Common myeloid progenitor, CD34-positive (primary cell): Measurements from ENCODE around the gene C17orf75.
A peak's percentile ranks its signal among the peaks of the same experiment; 100 is the strongest.

Experiments
- CTCF ChIA-PET: fragments of 350-600 bp; sonication (Branson Sonifier 250); formaldehyde crosslinking; loops from one replicate; lab custom pipeline; 2021; ENCODE audit warnings: antibody characterized with exemption; lab: Charles Lee
- POLR2A ChIA-PET: fragments of 350-600 bp; sonication (Branson Sonifier 250); formaldehyde crosslinking; loops from one replicate; lab custom pipeline; 2021; ENCODE audit warnings: antibody characterized with exemption; lab: Charles Lee
- DNase-seq, 3 donors: peaks; one replicate each; pipeline versions ENCODE4 v3.0.0 to v3.0.0-alpha.2; 2013
- H3K27ac ChIP-seq, 2 experiments: 1 replicate in 1 of 2; 2 replicates in 1 of 2; pipeline ENCODE4 v1.7.0; 2013; ENCODE audit warnings: inconsistent platforms in 2 of 2, low read length in 2 of 2, mild to moderate bottlenecking in 2 of 2, low read depth in 1 of 2, moderate library complexity in 1 of 2; ENCODE audit not compliant: severe bottlenecking in 2 of 2, insufficient read depth in 1 of 2, poor library complexity in 1 of 2
- H3K27me3 ChIP-seq, 5 experiments: replicated peaks in 2 of 5; 1 replicate in 3 of 5; 2 replicates in 2 of 5; pipeline versions ENCODE4 v1.6.1 to v1.7.0; 2013; ENCODE audit warnings: low read length in 4 of 5, mild to moderate bottlenecking in 2 of 5, moderate library complexity in 2 of 5, inconsistent platforms in 1 of 5; ENCODE audit not compliant: insufficient read depth in 5 of 5, control insufficient read depth in 4 of 5
- H3K36me3 ChIP-seq, 4 experiments: 1 replicate in 2 of 4; 2 replicates in 2 of 4; pipeline versions ENCODE4 v1.6.1 to v1.7.0; 2013; ENCODE audit warnings: low read length in 3 of 4, control low read depth in 1 of 4, mild to moderate bottlenecking in 1 of 4; ENCODE audit not compliant: control insufficient read depth in 4 of 4, insufficient read depth in 4 of 4
- H3K4me1 ChIP-seq, 4 experiments: 1 replicate in 3 of 4; 2 replicates in 1 of 4; pipeline versions ENCODE4 v1.6.1 to v1.7.1; 2013; ENCODE audit warnings: low read length in 3 of 4, mild to moderate bottlenecking in 3 of 4, control low read depth in 1 of 4, inconsistent platforms in 1 of 4, moderate library complexity in 1 of 4; ENCODE audit not compliant: control insufficient read depth in 4 of 4, insufficient read depth in 4 of 4; ENCODE audit errors: control extremely low read depth in 1 of 4
- H3K4me3 ChIP-seq, 7 experiments: 1 replicate in 4 of 7; 2 replicates in 3 of 7; pipeline versions ENCODE4 v1.5.1 to v1.7.0; 2013; ENCODE audit warnings: mild to moderate bottlenecking in 7 of 7, low read length in 6 of 7, moderate library complexity in 6 of 7, inconsistent platforms in 2 of 7, low read depth in 2 of 7, control low read depth in 1 of 7; ENCODE audit not compliant: insufficient read depth in 4 of 7, control insufficient read depth in 1 of 7; ENCODE audit errors: extremely low read depth in 1 of 7
- H3K9me3 ChIP-seq, 5 experiments: 1 replicate in 4 of 5; 2 replicates in 1 of 5; pipeline versions ENCODE4 v1.6.1 to v1.7.1; 2013; ENCODE audit warnings: low read length in 4 of 5, mild to moderate bottlenecking in 2 of 5, inconsistent platforms in 1 of 5, low read depth in 1 of 5, moderate library complexity in 1 of 5; ENCODE audit not compliant: control insufficient read depth in 4 of 5, insufficient read depth in 2 of 5; ENCODE audit errors: control extremely low read depth in 1 of 5
- WGBS: methylation state at CpG from one replicate; pipeline ENCODE4 v1.1.5; 2013; ENCODE audit not compliant: insufficient coverage; 5-methylcytosine and 5-hydroxymethylcytosine counted together

Gene C17orf75

DNA sequence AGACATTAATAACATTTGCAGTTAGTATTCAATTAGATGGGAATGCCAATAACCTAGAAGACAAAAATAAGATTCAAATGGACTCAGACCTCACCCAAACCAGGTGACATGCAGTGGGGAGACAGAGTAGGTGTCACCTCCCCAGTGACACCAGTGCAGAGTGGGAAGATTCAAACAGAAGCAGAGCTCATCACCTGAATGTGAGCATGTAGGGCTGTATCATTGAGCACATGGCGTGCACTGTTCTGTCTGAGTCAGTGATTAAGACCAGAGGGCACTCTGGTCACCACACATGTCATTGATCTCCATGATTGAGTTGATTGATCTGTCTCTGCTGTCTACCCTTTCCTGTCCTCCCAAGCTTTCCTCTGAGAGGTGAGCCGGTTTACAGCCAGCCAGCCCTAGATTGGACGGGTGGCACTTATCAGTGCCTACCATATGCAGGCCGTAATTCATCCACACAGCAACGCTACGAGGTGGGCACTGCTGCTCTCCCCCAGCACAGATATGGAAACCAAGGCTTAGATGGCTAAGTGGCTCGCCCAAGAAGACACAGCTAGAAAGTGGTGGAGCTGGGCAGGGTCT is 42.3 kb downstream of the C17orf75 start:
- no peaks in the 10 kb centered on the region for H3K9me3 ChIP-seq
- ChIA-PET POLR2A (interaction anchor here (0.6 kb wide), 1 partner anchor 40 kb away, joined by 4 read pairs; no protein-coding TSS in a partner anchor), CTCF (interaction anchor here (0.9 to 1.4 kb wide), 3 partner anchors 11 to 20 kb away, joined by 3 read pairs; no protein-coding TSS in a partner anchor)
- peaks cover 0 to 5% (median 0%) of the 10 kb centered on the region in 5 experiments for H3K27me3 ChIP-seq
- WGBS = 76% methylated on average over 7 of the region's 7 CpGs
- no peak overlapping the region for H3K4me3 ChIP-seq
- H3K4me1 ChIP-seq = peaks cover 0 to 19% (median 3%) of the 10 kb centered on the region in 4 experiments
- no peak overlapping the region for H3K27ac ChIP-seq
- H3K36me3 ChIP-seq = no peaks in the 10 kb centered on the region
- peak; percentile 25 to 55 (median 31) for DNase-seq

DNA sequence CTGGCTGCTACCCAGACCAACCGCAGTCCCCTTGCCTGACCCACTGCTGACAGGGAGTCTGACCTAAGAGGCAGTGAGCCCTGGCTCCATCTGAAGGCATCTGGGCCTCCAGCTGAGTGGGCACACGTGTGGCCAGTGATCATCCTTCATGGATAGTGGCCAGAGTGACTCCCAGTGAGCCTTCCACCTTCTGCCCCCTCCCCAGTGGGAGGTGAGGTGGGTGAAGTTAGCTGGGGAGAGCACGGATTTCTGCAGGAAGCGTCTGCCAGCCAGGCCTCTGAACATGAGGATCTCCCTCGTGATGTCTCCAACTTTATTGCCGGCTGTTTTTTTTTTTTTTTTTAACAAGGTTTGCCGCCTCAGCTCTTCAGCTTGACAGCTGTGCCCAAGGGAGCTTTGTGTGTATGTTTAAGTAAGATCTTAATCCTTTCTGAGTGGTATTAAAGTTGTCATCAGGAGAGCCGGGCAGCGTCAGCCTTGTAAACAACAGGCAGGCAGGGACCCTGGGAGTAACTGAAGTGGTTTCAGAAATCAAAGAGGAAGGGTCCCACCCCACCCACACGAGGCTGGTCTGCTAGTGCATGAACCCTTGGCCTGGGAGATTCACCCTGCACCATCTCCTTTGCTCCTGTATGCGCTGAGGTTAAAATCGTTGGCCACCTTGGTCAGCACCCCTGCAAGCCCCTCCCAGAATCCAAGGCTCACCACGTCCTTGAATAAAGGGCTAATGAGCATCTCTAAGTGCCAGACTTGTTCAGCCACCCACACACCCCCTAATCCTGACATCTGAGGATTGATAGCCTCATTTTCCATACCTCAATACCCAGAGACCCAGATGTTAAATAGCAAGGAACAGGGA is 43.0 kb downstream of the C17orf75 start:
- POLR2A ChIA-PET = interaction anchor here (0.6 kb wide), 1 partner anchor 39 kb away, joined by 4 read pairs; no protein-coding TSS in a partner anchor
- CTCF ChIA-PET = interaction anchor here (0.7 to 0.9 kb wide), 2 partner anchors 11 to 21 kb away, joined by 3 read pairs; no protein-coding TSS in a partner anchor
- no peak for DNase-seq
- peaks cover 0 to 16% (median 2%) of the 10 kb centered on the region in 4 experiments for H3K4me1 ChIP-seq
- no peak overlapping the region for H3K27ac ChIP-seq
- no peaks in the 10 kb centered on the region for H3K36me3 ChIP-seq
- no peaks in the 10 kb centered on the region for H3K9me3 ChIP-seq
- 81% methylated on average over 10 of the region's 13 CpGs for WGBS
- no peak overlapping the region for H3K4me3 ChIP-seq
- H3K27me3 ChIP-seq = peaks cover 0 to 5% (median 0%) of the 10 kb centered on the region in 5 experiments

DNA sequence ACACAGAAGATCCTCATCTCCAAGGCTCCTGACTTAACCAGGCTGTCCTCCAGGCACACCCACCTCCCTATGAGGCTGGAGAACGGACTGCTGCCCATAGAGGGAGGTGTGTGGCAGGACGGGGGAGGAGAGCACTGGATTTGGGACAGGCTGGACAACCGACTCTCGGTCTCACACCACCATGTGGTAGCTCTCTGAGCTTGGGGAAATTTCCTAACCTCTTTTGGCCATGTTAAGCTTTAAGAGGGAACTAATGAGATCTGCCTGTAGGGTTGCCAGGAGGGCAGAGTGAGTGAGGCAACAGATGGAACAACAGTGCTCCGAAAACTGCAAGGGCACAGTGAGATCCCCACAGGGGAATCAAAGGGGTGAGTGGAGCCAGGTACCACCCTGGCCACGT is 43.7 kb downstream of the C17orf75 start:
- H3K27ac ChIP-seq = no peak overlapping the region
- no peak for DNase-seq
- no peaks in the 10 kb centered on the region for H3K9me3 ChIP-seq
- ChIA-PET CTCF (interaction anchor here (0.7 to 2.0 kb wide), 2 partner anchors 10 to 32 kb away, joined by 3 to 4 read pairs; no protein-coding TSS in a partner anchor), POLR2A (no interaction called here)
- peaks cover 0 to 5% (median 0%) of the 10 kb centered on the region in 5 experiments for H3K27me3 ChIP-seq
- H3K36me3 ChIP-seq = no peaks in the 10 kb centered on the region
- 94% methylated on average over 4 of the region's 6 CpGs for WGBS
- H3K4me1 ChIP-seq = peaks cover 0 to 10% (median 1%) of the 10 kb centered on the region in 4 experiments
- no peak overlapping the region for H3K4me3 ChIP-seq

DNA sequence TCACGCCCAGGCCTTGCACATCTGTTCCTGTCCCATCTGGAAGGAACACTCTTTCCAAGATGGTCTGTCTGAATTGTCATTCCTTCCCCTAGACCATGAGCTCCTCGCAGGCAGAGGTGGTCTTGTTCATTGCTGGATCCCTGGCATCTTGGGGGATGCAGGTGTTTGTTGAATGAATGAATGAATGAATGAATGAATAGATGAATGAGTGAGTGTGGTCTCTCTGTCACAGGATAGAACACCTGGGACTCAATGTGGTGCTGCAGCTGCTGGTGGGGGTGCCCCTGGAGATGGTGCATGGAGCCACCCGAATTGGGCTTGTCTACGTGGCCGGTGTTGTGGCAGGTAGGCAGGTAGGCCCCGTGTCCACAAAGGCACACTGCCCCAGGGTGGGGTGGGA is 44.1 kb downstream of the C17orf75 start:
- no peak overlapping the region for H3K27ac ChIP-seq
- no peak overlapping the region for H3K4me3 ChIP-seq
- CTCF ChIA-PET = interaction anchor here (2.0 kb wide), 1 partner anchor 33 kb away, joined by 4 read pairs; no protein-coding TSS in a partner anchor
- POLR2A ChIA-PET = no interaction called here
- H3K9me3 ChIP-seq = no peaks in the 10 kb centered on the region
- DNase-seq = no peak
- peaks cover 0 to 5% (median 0%) of the 10 kb centered on the region in 5 experiments for H3K27me3 ChIP-seq
- peaks cover 0 to 10% (median 0%) of the 10 kb centered on the region in 4 experiments for H3K4me1 ChIP-seq
- 100% methylated on average over 6 of the region's 6 CpGs for WGBS
- no peaks in the 10 kb centered on the region for H3K36me3 ChIP-seq

- H3K9me3 ChIP-seq = no peaks in the 10 kb centered on the region
- DNase-seq = no peak
- H3K4me3 ChIP-seq = no peak overlapping the region
- no peak overlapping the region for H3K27ac ChIP-seq
- peaks cover 0 to 5% (median 0%) of the 10 kb centered on the region in 5 experiments for H3K27me3 ChIP-seq
- H3K36me3 ChIP-seq = no peaks in the 10 kb centered on the region
- peaks cover 0 to 10% (median 0%) of the 10 kb centered on the region in 4 experiments for H3K4me1 ChIP-seq
- ChIA-PET POLR2A (no interaction called here), CTCF (interaction anchor here (2.0 to 2.2 kb wide), 3 partner anchors 10 to 33 kb away, joined by 4 to 7 read pairs (median 4); no protein-coding TSS in a partner anchor)
- WGBS = 94% methylated on average over 2 of the region's 2 CpGs
Observed at GRCh38 chr17:32297424-32297823, 44.5 kb downstream of the C17orf75 start.

DNA sequence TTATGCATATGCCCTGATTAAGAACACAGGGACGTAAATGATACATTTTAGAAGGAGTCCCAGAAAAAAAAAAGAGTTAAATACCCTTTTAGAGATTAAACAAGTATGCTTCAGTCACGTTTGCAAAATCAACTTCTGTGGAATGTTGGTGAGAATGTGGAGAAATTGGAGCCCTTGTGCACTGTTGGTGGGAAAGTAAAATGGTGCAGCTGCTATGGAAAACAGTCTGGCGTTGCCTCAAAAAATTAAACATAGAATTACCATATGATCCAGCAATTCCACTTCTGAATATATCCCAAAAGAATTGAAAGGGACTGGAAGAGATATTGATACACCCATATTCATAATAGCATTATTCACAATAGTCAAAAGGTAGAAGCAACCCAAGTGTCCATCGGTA is 49.9 kb downstream of the C17orf75 start:
- ChIA-PET CTCF (no interaction called here), POLR2A (no interaction called here)
- H3K9me3 ChIP-seq = no peaks in the 10 kb centered on the region

More for the DNA sequence above, 49.9 kb downstream of the C17orf75 start:
- WGBS = 100% methylated on average over 1 of the region's 4 CpGs
- Histone ChIP-seq H3K36me3 (no peaks in the 10 kb centered on the region), H3K4me3 (no peak overlapping the region), H3K27ac (no peak overlapping the region), H3K4me1 (peaks cover 13 to 37% (median 31%) of the 10 kb centered on the region in 4 experiments), H3K27me3 (peaks cover 0 to 7% (median 0%) of the 10 kb centered on the region in 5 experiments)
- DNase-seq = no peak
